GM18511 (cell line): Measurements from ENCODE around the gene SPAG6.
"Not testable (repeated sequence)": the region's sequence is repeated elsewhere in the genome, so short reads cannot be mapped to it uniquely, and the experiment has no call there.

ENCODE experiments used
- ATAC-seq: cut with Tn5 transposase; IDR thresholded peaks from one replicate; pipeline ENCODE4 v1.9.1; 2021; ENCODE audit warnings: mild to moderate bottlenecking, moderate library complexity; ENCODE audit not compliant: unreplicated experiment

The SPAG6 gene

GRCh38 chr10:22345301-22346095 is at the start of gene SPAG6:
SPAG6 (plus strand) TSS chr10:22345496; CDS start chr10:22345612, 116 bp downstream.
- ATAC-seq = no peak

DNA sequence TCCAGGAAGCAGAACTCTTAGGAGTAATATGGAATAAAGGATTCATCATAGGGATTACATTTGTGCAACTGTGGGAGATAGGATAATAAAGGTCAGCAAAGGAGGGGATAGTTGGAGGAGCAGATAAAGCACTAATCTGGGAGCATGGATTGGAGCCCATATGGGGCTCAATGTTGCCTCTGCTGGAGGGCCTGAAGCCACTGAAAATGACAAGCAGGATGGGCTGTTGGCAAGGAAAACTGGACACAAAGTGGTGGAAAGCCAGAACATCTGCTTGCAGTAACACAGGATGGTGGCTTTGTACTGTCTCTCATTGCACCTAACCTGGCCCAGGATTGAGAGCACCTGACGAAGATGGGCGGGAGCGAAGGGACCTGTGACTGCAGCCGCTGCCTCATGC is 44.1 kb upstream of the SPAG6 start:
- ATAC-seq = no peak

GRCh38 chr10:22303461-22303860 is 41.8 kb upstream of the SPAG6 start:
- ATAC-seq = no peak

GRCh38 chr10:22305721-22306120 is 39.6 kb upstream of the SPAG6 start:
- ATAC-seq = no peak

- peak; percentile 97 for ATAC-seq
These were observed 36.9 kb upstream of the SPAG6 start for GRCh38 chr10:22308390-22308789.

- ATAC-seq = no peak
These were observed 35.9 kb upstream of the SPAG6 start for GRCh38 chr10:22309180-22310000.

DNA sequence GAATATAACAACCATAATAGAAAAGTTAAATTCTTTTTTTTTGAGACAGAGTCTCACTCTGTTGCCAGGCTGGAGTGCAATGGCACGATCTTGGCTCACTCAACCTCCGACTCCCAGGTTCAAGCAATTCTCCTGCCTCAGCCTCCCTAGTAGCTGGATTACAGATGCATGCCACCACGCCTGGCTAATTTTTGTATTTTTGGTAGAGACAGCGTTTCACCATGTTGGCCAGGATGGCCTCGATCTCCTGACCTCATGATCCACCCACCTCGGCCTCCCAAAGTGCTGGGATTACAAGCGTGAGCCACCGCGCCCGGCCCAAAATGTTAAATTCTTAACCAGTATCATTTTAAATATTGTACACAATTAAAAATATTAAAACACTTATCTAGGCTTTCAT is 35.3 kb upstream of the SPAG6 start:
- not testable (repeated sequence) for ATAC-seq

DNA sequence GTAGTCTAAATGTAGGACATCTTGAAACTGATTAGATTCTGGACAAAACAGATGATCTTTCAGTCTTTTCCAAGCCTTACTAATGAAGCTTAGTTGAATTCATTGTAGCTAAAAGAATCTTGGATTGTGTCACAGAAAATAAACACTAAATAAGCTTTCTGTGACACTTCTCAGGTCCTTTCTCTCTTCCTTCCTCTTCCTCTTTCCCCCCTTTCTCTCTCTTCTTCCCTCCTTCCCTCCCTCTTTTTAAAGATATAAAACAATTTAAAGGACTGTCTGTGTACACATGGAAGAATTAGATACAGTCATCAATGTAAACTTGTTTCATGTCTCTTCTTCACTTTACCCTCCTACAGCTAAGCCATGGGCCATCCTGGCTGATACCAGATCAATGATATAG is 34.4 kb upstream of the SPAG6 start:
- no peak for ATAC-seq

DNA sequence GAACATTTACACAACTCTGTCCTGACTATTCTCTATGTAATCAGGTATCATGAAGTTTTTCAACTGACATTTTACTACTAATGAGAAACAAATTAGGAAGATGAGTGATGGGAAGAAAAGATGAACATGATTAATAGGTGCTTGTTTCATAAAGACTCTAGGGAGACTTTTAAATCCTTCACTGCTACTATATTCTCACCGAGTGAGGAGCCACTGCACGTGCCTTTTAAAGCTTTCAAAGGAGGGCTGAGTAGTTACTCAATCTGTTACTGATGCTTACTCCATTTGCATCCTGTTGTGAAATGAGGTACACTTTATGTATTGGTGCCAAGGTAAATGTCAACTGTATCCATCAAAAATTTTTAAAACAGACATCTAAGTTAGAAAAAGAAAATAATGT is 30.4 kb upstream of the SPAG6 start:
- ATAC-seq = no peak

GRCh38 chr10:22315455-22316285 is 29.6 kb upstream of the SPAG6 start:
- ATAC-seq = peak; percentile 32

- ATAC-seq = peak; percentile 68
These were observed 28.8 kb upstream of the SPAG6 start, which contains the start of gene COMMD3 for GRCh38 chr10:22316286-22317075. COMMD3 (plus strand) TSS chr10:22316388; CDS start chr10:22316418, 30 bp downstream.

DNA sequence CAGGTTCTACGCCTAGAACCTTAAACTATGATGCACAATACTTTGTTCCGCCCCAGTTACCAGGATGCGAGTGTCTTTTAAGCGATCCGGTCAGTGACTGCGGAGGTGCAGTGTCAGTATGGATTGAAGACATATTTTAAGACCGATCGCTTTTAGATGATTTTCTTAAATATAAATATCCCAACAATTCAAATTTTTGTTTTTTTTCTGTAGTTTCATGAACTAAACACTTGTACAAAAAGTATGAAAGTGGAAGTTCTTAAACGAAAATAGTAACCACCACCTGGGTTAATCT is 28.3 kb upstream of the SPAG6 start:
- ATAC-seq = peak; percentile 19

- no peak for ATAC-seq
These were observed 27.3 kb upstream of the SPAG6 start for GRCh38 chr10:22317771-22318565.

DNA sequence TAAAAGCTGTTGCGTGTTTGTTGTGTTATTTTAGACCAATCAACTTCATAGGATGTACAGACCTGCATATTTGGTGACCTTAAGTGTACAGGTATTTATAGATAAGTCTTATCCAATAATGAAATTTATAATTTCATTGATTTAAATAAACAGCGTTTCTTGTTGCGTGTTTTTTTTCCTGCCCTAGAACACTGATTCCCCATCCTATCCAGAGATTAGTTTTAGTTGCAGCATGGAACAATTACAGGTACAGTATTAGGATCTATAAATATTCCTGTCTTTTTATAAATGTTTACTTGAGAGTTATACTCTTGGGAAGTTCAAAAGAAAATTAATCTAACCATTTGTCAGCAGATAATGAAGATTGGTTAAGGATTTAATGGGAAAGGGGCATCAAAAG is 26.5 kb upstream of the SPAG6 start:
- ATAC-seq = no peak

DNA sequence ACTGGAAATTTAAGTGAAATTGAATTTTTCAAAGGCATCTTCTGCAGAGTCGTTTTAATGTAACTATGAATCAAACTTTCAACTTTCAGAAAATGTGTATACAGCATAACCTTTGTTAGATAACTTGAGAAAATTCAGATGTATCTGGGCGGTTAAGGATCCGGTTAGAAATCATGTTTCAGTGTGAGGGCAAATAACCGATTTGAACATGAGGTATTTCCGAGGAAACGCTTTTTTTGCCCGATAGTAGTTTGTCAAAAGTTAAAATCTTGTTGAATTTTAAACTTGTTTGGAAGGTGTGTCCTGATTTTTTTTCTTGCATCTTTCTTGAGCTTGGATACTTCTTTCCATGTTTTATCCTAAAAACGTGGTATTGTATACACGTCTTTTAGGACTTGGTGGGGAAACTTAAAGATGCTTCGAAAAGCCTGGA is 25.7 kb upstream of the SPAG6 start:
- ATAC-seq = no peak

- ATAC-seq = no peak
These were observed 25.2 kb upstream of the SPAG6 start for GRCh38 chr10:22319980-22320558.

GRCh38 chr10:22320591-22321155 is 24.6 kb upstream of the SPAG6 start, which contains the start of gene BMI1:
BMI1 (plus strand) TSS chr10:22321099; CDS start chr10:22326450, 5,351 bp downstream.
- peak; percentile 30 for ATAC-seq

- ATAC-seq = peak; percentile 26
These were observed 24.0 kb upstream of the SPAG6 start for GRCh38 chr10:22321156-22321923.
